HEK293 (cell line): ENCODE measurements around the gene NR1H2.

Experiments
- EGR2 ChIP-seq: fragments of 450-650 bp; formaldehyde crosslinking; IDR thresholded peaks from 2 replicates; pipeline ENCODE4 v1.5.1; 2016; ENCODE audit warnings: low read depth, missing biosample characterization, missing genetic modification characterization
- SETDB1 ChIP-seq: IDR thresholded peaks from one replicate; pipeline ENCODE4 v1.6.1; 2017; ENCODE audit warnings: mild to moderate bottlenecking, low read length, moderate library complexity, mixed read lengths; ENCODE audit not compliant: insufficient read length
- ZBTB1 ChIP-seq: fragments of 450-650 bp; formaldehyde crosslinking; IDR thresholded peaks from 2 replicates; pipeline ENCODE4 v1.5.1; 2016; ENCODE audit warnings: missing biosample characterization, missing genetic modification characterization
- ZBTB11 ChIP-seq: fragments of 450-650 bp; formaldehyde crosslinking; conservative IDR thresholded peaks from 2 replicates; pipeline ENCODE4 v1.5.1; 2016; ENCODE audit warnings: low read depth, missing biosample characterization, missing genetic modification characterization
- ZBTB20 ChIP-seq: fragments of 450-650 bp; formaldehyde crosslinking; IDR thresholded peaks from 2 replicates; pipeline ENCODE4 v1.5.1; 2016; ENCODE audit warnings: missing biosample characterization, missing genetic modification characterization
- ZNF248 ChIP-seq: fragments of 450-650 bp; formaldehyde crosslinking; IDR thresholded peaks from 2 replicates; pipeline ENCODE4 v1.5.1; 2017; ENCODE audit warnings: missing biosample characterization, missing genetic modification characterization
- ZNF335 ChIP-seq: fragments of 450-650 bp; formaldehyde crosslinking; conservative IDR thresholded peaks from 2 replicates; pipeline ENCODE4 v1.5.1; 2016; ENCODE audit warnings: missing biosample characterization, missing genetic modification characterization
- ZNF391 ChIP-seq: fragments of 450-650 bp; formaldehyde crosslinking; IDR thresholded peaks from 2 replicates; pipeline ENCODE4 v1.5.1; 2016; ENCODE audit warnings: low read depth, missing biosample characterization, missing genetic modification characterization, borderline replicate concordance
- ZNF433 ChIP-seq: fragments of 450-650 bp; formaldehyde crosslinking; IDR thresholded peaks from 2 replicates; pipeline ENCODE4 v1.5.1; 2016; ENCODE audit warnings: missing biosample characterization, missing genetic modification characterization, low read depth
- ZNF488 ChIP-seq: fragments of 450-650 bp; formaldehyde crosslinking; IDR thresholded peaks from 2 replicates; pipeline ENCODE4 v1.5.1; 2016; ENCODE audit warnings: missing biosample characterization, missing genetic modification characterization
- ZNF677 ChIP-seq: fragments of 450-650 bp; IDR thresholded peaks from 2 replicates; pipeline ENCODE4 v1.5.0; 2018; ENCODE audit warnings: missing biosample characterization, mild to moderate bottlenecking, missing genetic modification characterization, moderate library complexity
- ZSCAN30 ChIP-seq: fragments of 450-650 bp; IDR thresholded peaks from 2 replicates; pipeline ENCODE4 v1.5.1; 2018; ENCODE audit warnings: missing biosample characterization, mild to moderate bottlenecking, missing genetic modification characterization, moderate library complexity
- ZXDB ChIP-seq: fragments of 450-650 bp; formaldehyde crosslinking; IDR thresholded peaks from 2 replicates; pipeline ENCODE4 v1.5.1; 2016; ENCODE audit warnings: missing biosample characterization, missing genetic modification characterization
- TF ChIP-seq, protein P1 (sequence below): fragments of 450-650 bp; formaldehyde crosslinking; optimal IDR thresholded peaks from 2 replicates; pipeline ENCODE3; 2016; ENCODE audit warnings: missing biosample characterization, mild to moderate bottlenecking, missing genetic modification characterization
- TF ChIP-seq, protein P2 (sequence below): fragments of 450-650 bp; formaldehyde crosslinking; IDR thresholded peaks from 2 replicates; pipeline ENCODE4 v1.5.1; 2017; ENCODE audit warnings: missing biosample characterization, missing genetic modification characterization
- TF ChIP-seq, protein P3 (sequence below): fragments of 450-650 bp; formaldehyde crosslinking; IDR thresholded peaks from 2 replicates; pipeline ENCODE4 v1.5.1; 2016; ENCODE audit warnings: missing biosample characterization, missing genetic modification characterization
- TF ChIP-seq, protein P4 (sequence below): fragments of 450-650 bp; formaldehyde crosslinking; IDR thresholded peaks from 2 replicates; pipeline ENCODE4 v1.5.1; 2016; ENCODE audit warnings: missing biosample characterization, missing genetic modification characterization
- TF ChIP-seq, protein P5 (sequence below): fragments of 450-650 bp; formaldehyde crosslinking; IDR thresholded peaks from 2 replicates; pipeline ENCODE4 v1.5.1; 2016; ENCODE audit warnings: missing biosample characterization, missing genetic modification characterization, borderline replicate concordance

The NR1H2 gene

GRCh38 chr19:50431343-50432220 lies 55.3 kb downstream of the NR1H2 start (continued):
- TF ChIP-seq, protein P1, sequence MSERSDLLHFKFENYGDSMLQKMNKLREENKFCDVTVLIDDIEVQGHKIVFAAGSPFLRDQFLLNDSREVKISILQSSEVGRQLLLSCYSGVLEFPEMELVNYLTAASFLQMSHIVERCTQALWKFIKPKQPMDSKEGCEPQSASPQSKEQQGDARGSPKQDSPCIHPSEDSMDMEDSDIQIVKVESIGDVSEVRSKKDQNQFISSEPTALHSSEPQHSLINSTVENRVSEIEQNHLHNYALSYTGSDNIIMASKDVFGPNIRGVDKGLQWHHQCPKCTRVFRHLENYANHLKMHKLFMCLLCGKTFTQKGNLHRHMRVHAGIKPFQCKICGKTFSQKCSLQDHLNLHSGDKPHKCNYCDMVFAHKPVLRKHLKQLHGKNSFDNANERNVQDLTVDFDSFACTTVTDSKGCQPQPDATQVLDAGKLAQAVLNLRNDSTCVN (tag by site-specific recombination), result peak; percentile 42
- TF ChIP-seq, protein P2, sequence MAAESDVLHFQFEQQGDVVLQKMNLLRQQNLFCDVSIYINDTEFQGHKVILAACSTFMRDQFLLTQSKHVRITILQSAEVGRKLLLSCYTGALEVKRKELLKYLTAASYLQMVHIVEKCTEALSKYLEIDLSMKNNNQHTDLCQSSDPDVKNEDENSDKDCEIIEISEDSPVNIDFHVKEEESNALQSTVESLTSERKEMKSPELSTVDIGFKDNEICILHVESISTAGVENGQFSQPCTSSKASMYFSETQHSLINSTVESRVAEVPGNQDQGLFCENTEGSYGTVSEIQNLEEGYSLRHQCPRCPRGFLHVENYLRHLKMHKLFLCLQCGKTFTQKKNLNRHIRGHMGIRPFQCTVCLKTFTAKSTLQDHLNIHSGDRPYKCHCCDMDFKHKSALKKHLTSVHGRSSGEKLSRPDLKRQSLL (tag by site-specific recombination), result no peak
- TF ChIP-seq EGR2 (tag by site-specific recombination) (no peak), ZBTB1 (tag by site-specific recombination) (no peak), ZBTB11 (tag by site-specific recombination) (0 out of 2 replicates have a peak, but pooled peaks have one; percentile 23), ZNF335 (tag by site-specific recombination) (peak; percentile 76), SETDB1 (no peak), ZNF248 (no peak), ZBTB20 (tag by site-specific recombination) (peak; percentile 24; the same call in 1 of the 2 replicates), ZNF488 (no peak), ZNF391 (tag by site-specific recombination) (no peak; the same call in 1 of the 2 replicates), ZNF433 (tag by site-specific recombination) (no peak), ZNF677 (tag by site-specific recombination) (no peak), ZSCAN30 (tag by site-specific recombination) (peak; percentile 63; the same call in 1 of the 2 replicates), ZXDB (tag by site-specific recombination) (peak; percentile 58; the same call in 1 of the 2 replicates)
- TF ChIP-seq, protein P3, sequence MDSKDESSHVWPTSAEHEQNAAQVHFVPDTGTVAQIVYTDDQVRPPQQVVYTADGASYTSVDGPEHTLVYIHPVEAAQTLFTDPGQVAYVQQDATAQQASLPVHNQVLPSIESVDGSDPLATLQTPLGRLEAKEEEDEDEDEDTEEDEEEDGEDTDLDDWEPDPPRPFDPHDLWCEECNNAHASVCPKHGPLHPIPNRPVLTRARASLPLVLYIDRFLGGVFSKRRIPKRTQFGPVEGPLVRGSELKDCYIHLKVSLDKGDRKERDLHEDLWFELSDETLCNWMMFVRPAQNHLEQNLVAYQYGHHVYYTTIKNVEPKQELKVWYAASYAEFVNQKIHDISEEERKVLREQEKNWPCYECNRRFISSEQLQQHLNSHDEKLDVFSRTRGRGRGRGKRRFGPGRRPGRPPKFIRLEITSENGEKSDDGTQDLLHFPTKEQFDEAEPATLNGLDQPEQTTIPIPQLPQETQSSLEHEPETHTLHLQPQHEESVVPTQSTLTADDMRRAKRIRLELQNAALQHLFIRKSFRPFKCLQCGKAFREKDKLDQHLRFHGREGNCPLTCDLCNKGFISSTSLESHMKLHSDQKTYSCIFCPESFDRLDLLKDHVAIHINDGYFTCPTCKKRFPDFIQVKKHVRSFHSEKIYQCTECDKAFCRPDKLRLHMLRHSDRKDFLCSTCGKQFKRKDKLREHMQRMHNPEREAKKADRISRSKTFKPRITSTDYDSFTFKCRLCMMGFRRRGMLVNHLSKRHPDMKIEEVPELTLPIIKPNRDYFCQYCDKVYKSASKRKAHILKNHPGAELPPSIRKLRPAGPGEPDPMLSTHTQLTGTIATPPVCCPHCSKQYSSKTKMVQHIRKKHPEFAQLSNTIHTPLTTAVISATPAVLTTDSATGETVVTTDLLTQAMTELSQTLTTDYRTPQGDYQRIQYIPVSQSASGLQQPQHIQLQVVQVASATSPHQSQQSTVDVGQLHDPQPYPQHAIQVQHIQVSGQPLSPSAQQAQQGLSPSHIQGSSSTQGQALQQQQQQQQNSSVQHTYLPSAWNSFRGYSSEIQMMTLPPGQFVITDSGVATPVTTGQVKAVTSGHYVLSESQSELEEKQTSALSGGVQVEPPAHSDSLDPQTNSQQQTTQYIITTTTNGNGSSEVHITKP, result peak; percentile 81
- TF ChIP-seq, protein P4, sequence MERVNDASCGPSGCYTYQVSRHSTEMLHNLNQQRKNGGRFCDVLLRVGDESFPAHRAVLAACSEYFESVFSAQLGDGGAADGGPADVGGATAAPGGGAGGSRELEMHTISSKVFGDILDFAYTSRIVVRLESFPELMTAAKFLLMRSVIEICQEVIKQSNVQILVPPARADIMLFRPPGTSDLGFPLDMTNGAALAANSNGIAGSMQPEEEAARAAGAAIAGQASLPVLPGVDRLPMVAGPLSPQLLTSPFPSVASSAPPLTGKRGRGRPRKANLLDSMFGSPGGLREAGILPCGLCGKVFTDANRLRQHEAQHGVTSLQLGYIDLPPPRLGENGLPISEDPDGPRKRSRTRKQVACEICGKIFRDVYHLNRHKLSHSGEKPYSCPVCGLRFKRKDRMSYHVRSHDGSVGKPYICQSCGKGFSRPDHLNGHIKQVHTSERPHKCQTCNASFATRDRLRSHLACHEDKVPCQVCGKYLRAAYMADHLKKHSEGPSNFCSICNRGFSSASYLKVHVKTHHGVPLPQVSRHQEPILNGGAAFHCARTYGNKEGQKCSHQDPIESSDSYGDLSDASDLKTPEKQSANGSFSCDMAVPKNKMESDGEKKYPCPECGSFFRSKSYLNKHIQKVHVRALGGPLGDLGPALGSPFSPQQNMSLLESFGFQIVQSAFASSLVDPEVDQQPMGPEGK, result peak; percentile 74; the same call in 1 of the 2 replicates
- TF ChIP-seq, protein P5, sequence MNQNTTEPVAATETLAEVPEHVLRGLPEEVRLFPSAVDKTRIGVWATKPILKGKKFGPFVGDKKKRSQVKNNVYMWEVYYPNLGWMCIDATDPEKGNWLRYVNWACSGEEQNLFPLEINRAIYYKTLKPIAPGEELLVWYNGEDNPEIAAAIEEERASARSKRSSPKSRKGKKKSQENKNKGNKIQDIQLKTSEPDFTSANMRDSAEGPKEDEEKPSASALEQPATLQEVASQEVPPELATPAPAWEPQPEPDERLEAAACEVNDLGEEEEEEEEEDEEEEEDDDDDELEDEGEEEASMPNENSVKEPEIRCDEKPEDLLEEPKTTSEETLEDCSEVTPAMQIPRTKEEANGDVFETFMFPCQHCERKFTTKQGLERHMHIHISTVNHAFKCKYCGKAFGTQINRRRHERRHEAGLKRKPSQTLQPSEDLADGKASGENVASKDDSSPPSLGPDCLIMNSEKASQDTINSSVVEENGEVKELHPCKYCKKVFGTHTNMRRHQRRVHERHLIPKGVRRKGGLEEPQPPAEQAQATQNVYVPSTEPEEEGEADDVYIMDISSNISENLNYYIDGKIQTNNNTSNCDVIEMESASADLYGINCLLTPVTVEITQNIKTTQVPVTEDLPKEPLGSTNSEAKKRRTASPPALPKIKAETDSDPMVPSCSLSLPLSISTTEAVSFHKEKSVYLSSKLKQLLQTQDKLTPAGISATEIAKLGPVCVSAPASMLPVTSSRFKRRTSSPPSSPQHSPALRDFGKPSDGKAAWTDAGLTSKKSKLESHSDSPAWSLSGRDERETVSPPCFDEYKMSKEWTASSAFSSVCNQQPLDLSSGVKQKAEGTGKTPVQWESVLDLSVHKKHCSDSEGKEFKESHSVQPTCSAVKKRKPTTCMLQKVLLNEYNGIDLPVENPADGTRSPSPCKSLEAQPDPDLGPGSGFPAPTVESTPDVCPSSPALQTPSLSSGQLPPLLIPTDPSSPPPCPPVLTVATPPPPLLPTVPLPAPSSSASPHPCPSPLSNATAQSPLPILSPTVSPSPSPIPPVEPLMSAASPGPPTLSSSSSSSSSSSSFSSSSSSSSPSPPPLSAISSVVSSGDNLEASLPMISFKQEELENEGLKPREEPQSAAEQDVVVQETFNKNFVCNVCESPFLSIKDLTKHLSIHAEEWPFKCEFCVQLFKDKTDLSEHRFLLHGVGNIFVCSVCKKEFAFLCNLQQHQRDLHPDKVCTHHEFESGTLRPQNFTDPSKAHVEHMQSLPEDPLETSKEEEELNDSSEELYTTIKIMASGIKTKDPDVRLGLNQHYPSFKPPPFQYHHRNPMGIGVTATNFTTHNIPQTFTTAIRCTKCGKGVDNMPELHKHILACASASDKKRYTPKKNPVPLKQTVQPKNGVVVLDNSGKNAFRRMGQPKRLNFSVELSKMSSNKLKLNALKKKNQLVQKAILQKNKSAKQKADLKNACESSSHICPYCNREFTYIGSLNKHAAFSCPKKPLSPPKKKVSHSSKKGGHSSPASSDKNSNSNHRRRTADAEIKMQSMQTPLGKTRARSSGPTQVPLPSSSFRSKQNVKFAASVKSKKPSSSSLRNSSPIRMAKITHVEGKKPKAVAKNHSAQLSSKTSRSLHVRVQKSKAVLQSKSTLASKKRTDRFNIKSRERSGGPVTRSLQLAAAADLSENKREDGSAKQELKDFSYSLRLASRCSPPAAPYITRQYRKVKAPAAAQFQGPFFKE (tag by site-specific recombination), result no peak
